HL-60 (cell line): ENCODE data around the gene COL13A1.

Experiments
- DNase-seq, 2 experiments: peaks; one replicate each; pipeline ENCODE4 v3.0.0-alpha.2; 2010 to 2020; ENCODE audit warnings: low read depth in 1 of 2, low spot score in 1 of 2
- H3K27ac ChIP-seq: fragments of 250-450 bp; sonication (Bioruptor Pico); replicated peaks from 2 replicates; pipeline ENCODE4 v1.5.1; 2020; ENCODE audit warnings: mild to moderate bottlenecking, moderate library complexity
- H3K27me3 ChIP-seq: fragments of 250-450 bp; sonication (Bioruptor Pico); 2 replicates; pipeline ENCODE4 v1.5.1; 2021; ENCODE audit warnings: mild to moderate bottlenecking, moderate library complexity; ENCODE audit not compliant: insufficient read depth, poor library complexity, severe bottlenecking
- H3K4me3 ChIP-seq: replicated peaks from 2 replicates; pipeline ENCODE4 v1.5.1; 2011; ENCODE audit warnings: mild to moderate bottlenecking, control low read depth, low read length; ENCODE audit not compliant: insufficient read depth
- GABPA ChIP-seq: IDR thresholded peaks from 2 replicates; pipeline ENCODE4 v1.6.1; 2012; ENCODE audit warnings: low read depth
- POLR2AphosphoS5 ChIP-seq: IDR thresholded peaks from 2 replicates; pipeline ENCODE4 v1.6.1; 2012; ENCODE audit warnings: low read depth
- SPI1 ChIP-seq: IDR thresholded peaks from 2 replicates; pipeline ENCODE4 v1.6.1; 2012; ENCODE audit warnings: low read depth, mild to moderate bottlenecking, borderline replicate concordance
- TF ChIP-seq, protein P1 (sequence below): IDR thresholded peaks from one replicate; pipeline ENCODE4 v1.5.1; 2011; ENCODE audit warnings: low read length, control low read depth, inconsistent platforms; ENCODE audit not compliant: insufficient read depth
- TF ChIP-seq, protein P2 (sequence below): IDR thresholded peaks from 2 replicates; pipeline ENCODE4 v1.6.1; 2012; ENCODE audit warnings: low read depth; ENCODE audit not compliant: insufficient replicate concordance

The COL13A1 gene

DNA sequence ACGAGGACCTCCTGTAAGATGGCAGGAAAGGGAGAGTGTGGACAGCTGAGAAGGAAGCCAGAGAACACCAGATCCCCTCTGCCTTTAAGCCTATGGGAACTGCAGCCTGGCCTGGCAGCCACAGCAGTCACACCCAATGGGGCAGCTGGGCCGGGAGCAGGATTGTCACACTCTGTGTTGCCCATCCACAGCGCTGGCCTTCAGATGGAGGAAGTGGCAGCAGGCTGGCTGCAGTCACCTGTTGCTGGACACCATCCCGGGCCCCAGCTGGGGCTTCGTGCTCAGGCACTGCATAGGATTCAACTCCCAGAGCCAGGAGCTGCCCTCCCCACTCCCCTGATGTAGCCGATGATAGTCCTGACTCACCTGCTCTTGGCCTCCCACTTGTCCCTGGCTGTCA, 114.4 kb downstream of the COL13A1 start:
- Histone ChIP-seq H3K4me3 (no peak overlapping the region), H3K27ac (no peak overlapping the region), H3K27me3 (no peaks in the 10 kb centered on the region)
- TF ChIP-seq, protein P1, sequence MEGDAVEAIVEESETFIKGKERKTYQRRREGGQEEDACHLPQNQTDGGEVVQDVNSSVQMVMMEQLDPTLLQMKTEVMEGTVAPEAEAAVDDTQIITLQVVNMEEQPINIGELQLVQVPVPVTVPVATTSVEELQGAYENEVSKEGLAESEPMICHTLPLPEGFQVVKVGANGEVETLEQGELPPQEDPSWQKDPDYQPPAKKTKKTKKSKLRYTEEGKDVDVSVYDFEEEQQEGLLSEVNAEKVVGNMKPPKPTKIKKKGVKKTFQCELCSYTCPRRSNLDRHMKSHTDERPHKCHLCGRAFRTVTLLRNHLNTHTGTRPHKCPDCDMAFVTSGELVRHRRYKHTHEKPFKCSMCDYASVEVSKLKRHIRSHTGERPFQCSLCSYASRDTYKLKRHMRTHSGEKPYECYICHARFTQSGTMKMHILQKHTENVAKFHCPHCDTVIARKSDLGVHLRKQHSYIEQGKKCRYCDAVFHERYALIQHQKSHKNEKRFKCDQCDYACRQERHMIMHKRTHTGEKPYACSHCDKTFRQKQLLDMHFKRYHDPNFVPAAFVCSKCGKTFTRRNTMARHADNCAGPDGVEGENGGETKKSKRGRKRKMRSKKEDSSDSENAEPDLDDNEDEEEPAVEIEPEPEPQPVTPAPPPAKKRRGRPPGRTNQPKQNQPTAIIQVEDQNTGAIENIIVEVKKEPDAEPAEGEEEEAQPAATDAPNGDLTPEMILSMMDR = no peak
- TF ChIP-seq SPI1 (no peak), POLR2AphosphoS5 (no peak), GABPA (no peak)
- TF ChIP-seq, protein P2, sequence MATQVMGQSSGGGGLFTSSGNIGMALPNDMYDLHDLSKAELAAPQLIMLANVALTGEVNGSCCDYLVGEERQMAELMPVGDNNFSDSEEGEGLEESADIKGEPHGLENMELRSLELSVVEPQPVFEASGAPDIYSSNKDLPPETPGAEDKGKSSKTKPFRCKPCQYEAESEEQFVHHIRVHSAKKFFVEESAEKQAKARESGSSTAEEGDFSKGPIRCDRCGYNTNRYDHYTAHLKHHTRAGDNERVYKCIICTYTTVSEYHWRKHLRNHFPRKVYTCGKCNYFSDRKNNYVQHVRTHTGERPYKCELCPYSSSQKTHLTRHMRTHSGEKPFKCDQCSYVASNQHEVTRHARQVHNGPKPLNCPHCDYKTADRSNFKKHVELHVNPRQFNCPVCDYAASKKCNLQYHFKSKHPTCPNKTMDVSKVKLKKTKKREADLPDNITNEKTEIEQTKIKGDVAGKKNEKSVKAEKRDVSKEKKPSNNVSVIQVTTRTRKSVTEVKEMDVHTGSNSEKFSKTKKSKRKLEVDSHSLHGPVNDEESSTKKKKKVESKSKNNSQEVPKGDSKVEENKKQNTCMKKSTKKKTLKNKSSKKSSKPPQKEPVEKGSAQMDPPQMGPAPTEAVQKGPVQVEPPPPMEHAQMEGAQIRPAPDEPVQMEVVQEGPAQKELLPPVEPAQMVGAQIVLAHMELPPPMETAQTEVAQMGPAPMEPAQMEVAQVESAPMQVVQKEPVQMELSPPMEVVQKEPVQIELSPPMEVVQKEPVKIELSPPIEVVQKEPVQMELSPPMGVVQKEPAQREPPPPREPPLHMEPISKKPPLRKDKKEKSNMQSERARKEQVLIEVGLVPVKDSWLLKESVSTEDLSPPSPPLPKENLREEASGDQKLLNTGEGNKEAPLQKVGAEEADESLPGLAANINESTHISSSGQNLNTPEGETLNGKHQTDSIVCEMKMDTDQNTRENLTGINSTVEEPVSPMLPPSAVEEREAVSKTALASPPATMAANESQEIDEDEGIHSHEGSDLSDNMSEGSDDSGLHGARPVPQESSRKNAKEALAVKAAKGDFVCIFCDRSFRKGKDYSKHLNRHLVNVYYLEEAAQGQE = no peak
- DNase-seq = no peak

- Histone ChIP-seq H3K4me3 (no peak overlapping the region), H3K27me3 (no peaks in the 10 kb centered on the region), H3K27ac (no peak overlapping the region)
- DNase-seq = no peak
- TF ChIP-seq POLR2AphosphoS5 = no peak
- TF ChIP-seq, protein P2 = no peak
- no peak for TF ChIP-seq GABPA
- no peak for TF ChIP-seq SPI1
- TF ChIP-seq, protein P1 = no peak
These were observed 116.3 kb downstream of the COL13A1 start for GRCh38 chr10:69918036-69918435.

- TF ChIP-seq, protein P2 = no peak
- no peak for DNase-seq
- no peaks in the 10 kb centered on the region for H3K27me3 ChIP-seq
- no peak overlapping the region for H3K4me3 ChIP-seq
- H3K27ac ChIP-seq = no peak overlapping the region
These were observed 117.5 kb downstream of the COL13A1 start for GRCh38 chr10:69919250-69919649.

DNA sequence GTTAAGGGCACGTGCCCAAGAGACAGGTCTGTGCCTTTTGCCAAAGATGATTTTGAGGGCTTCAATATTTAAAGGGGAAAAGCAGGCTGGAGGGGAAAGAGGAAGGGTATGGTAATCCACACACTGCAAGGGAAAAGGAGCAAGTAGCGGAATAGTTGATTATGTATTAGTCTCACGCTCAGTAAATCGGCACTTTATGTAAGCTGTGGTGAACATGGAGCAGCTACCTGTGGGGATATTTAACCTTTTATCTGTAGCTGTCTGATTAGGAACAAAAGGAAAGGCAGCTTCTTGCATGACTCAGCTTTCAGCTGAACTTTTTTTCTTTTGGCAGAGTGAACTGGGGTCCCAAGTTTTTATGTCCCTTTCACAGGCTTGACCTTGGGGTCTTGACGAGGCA, 123.4 kb downstream of the COL13A1 start:
- no peak for DNase-seq
- no peak overlapping the region for H3K4me3 ChIP-seq
- peaks cover 3% of the 10 kb centered on the region for H3K27me3 ChIP-seq
- no peak for TF ChIP-seq SPI1
- TF ChIP-seq, protein P1 = no peak
- TF ChIP-seq GABPA = no peak
- TF ChIP-seq, protein P2 = no peak
- no peak for TF ChIP-seq POLR2AphosphoS5
- H3K27ac ChIP-seq = no peak overlapping the region
